Nephron progenitor cell (in vitro differentiated cells): Measurements from ENCODE around the gene ARPC5L.

ENCODE experiments used
- DNase-seq: peaks from one replicate; pipeline ENCODE4 v3.0.0; 2021
- H3K27ac Mint-ChIP-seq: 2 replicates; pipeline ENCODE4 v1.8.0; 2021; ENCODE audit warnings: mild to moderate bottlenecking, moderate library complexity, mixed read lengths
- H3K27me3 Mint-ChIP-seq: 2 replicates; pipeline ENCODE4 v1.8.0; 2021; ENCODE audit warnings: mild to moderate bottlenecking, low read depth, mixed read lengths; ENCODE audit not compliant: poor library complexity
- H3K36me3 Mint-ChIP-seq: 2 replicates; pipeline ENCODE4 v1.8.0; 2021; ENCODE audit warnings: low read depth, mixed read lengths
- H3K4me1 Mint-ChIP-seq: 2 replicates; pipeline ENCODE4 v1.8.0; 2021; ENCODE audit warnings: mixed read lengths
- H3K4me3 Mint-ChIP-seq: 2 replicates; pipeline ENCODE4 v1.8.0; 2021; ENCODE audit warnings: mild to moderate bottlenecking, moderate library complexity, mixed read lengths
- H3K9me3 Mint-ChIP-seq: 2 replicates; pipeline ENCODE4 v1.8.0; 2021; ENCODE audit warnings: mild to moderate bottlenecking, moderate library complexity, mixed read lengths
- TF ChIP-seq, protein P1 (sequence below): fragments of 200-600 bp; sonication (generic); IDR thresholded peaks from 2 replicates; pipeline ENCODE4 v1.5.0; 2021; ENCODE audit warnings: antibody characterized with exemption

Gene ARPC5L

DNA sequence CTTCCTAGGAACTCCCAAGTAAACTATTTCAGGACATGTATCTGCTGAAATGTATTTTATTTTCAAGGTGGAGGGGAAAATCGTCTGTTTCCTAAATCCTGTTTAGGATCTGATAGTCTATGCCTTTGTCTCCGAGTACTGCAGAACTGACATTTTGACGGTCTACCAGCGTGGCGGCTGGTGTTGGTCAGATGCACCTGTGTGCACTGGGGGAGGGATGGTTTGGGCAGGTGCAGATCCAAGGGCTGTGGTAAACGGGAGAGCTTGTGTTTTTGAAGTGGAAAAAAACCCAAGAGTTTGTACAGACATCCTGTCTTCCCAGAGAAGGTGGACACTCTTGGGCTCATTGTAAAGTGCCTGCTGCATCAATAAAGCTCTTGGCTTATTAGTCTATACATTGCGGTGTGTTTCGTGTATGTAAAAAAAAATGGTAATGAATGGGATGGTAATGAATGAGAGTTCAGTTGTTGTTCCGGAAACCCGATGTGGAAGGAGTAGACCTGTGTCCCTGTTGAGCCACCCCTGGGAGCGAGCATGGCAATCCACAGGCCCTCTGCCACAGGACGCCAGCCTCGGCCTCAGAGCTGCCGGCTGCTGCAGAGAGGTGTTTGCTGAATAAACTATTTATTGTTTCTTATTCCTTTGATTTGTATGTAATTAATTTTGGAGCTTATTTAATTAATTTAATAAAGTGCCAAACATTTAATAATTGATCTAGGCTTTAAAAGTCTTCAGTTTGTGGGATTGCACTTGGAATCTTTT, 15.3 kb downstream of the ARPC5L start:
- Mint-ChIP-seq H3K4me3 (no peak overlapping the region), H3K9me3 (no peaks in the 10 kb centered on the region), H3K36me3 (peaks cover 44% of the 10 kb centered on the region), H3K4me1 (peaks cover 7% of the 10 kb centered on the region), H3K27me3 (no peaks in the 10 kb centered on the region), H3K27ac (peak overlapping the region; percentile 22)
- TF ChIP-seq, protein P1, sequence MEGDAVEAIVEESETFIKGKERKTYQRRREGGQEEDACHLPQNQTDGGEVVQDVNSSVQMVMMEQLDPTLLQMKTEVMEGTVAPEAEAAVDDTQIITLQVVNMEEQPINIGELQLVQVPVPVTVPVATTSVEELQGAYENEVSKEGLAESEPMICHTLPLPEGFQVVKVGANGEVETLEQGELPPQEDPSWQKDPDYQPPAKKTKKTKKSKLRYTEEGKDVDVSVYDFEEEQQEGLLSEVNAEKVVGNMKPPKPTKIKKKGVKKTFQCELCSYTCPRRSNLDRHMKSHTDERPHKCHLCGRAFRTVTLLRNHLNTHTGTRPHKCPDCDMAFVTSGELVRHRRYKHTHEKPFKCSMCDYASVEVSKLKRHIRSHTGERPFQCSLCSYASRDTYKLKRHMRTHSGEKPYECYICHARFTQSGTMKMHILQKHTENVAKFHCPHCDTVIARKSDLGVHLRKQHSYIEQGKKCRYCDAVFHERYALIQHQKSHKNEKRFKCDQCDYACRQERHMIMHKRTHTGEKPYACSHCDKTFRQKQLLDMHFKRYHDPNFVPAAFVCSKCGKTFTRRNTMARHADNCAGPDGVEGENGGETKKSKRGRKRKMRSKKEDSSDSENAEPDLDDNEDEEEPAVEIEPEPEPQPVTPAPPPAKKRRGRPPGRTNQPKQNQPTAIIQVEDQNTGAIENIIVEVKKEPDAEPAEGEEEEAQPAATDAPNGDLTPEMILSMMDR, result no peak
- no peak for DNase-seq

DNA sequence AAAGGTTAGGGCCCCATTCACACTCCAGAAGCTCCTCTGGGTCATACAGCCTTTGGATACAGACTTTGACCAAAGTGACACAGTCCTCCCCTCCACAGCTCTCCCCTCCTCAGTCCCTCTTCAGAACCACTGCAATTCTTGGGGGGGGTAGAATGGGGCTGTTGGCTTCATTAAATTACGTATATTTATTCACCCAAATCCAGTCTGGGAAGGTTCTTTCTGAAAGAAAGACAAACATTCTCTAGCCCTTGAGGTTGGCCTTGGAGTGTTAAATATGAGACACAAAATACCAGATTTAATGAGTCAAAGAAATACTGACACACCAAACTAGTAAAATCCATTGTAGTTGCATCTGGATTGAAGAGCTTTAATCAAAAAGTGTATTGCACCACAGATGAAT, 16.1 kb downstream of the ARPC5L start:
- Mint-ChIP-seq H3K27ac (peak overlapping the region; percentile 85), H3K4me3 (no peak overlapping the region), H3K9me3 (no peaks in the 10 kb centered on the region), H3K27me3 (no peaks in the 10 kb centered on the region), H3K4me1 (peaks cover 8% of the 10 kb centered on the region), H3K36me3 (peaks cover 42% of the 10 kb centered on the region)
- TF ChIP-seq, protein P1, result no peak
- no peak for DNase-seq

DNA sequence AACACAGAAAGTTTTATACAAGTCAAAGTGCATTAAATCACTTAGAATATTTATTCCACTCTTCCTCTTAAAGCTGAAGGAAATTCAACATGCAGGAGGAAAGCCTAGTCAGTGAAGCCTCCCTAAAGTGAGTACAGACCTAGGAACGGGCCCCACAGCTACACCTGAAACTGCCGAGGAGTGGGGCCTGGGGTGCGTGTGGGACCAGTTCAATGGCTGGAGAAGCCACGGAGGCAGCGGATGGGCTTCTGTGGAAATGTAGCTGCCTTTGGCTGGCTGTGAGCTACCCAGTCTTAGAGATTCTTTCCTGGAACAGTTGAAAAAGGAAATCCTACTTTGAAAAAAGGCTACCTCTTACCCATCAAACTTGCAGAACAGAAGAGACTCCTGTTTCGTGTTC, 16.6 kb downstream of the ARPC5L start:
- TF ChIP-seq, protein P1, result no peak
- Mint-ChIP-seq H3K9me3 (no peaks in the 10 kb centered on the region), H3K4me1 (peaks cover 6% of the 10 kb centered on the region), H3K27ac (peak overlapping the region; percentile 85), H3K27me3 (no peaks in the 10 kb centered on the region), H3K36me3 (peaks cover 37% of the 10 kb centered on the region), H3K4me3 (no peak overlapping the region)
- DNase-seq, result no peak

DNA sequence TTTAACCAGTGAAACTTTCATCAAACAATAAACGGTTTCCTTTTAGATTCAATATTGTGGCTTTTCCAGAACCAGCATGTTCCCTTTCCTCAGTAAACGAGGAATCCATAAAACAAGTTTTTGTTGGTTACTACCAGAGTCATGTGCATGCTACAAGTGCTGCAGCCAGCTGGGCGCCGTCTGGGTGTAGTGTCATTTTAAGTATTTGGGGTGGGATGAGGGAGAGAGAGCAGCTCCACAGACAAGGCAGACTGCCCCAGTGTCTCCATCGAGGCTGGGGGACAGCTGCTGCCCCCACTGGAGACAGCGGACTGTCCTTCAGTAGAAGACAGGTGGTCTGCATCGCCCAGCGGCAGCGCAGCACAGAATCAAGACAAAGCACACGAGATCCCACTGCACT, 17.3 kb downstream of the ARPC5L start:
- no peak overlapping the region for H3K4me3 Mint-ChIP-seq
- TF ChIP-seq, protein P1, result no peak
- peaks cover 41% of the 10 kb centered on the region for H3K36me3 Mint-ChIP-seq
- H3K9me3 Mint-ChIP-seq, result no peaks in the 10 kb centered on the region
- no peak for DNase-seq
- peak overlapping the region; percentile 66 for H3K27ac Mint-ChIP-seq
- H3K4me1 Mint-ChIP-seq, result peaks cover 6% of the 10 kb centered on the region
- H3K27me3 Mint-ChIP-seq, result no peaks in the 10 kb centered on the region

DNA sequence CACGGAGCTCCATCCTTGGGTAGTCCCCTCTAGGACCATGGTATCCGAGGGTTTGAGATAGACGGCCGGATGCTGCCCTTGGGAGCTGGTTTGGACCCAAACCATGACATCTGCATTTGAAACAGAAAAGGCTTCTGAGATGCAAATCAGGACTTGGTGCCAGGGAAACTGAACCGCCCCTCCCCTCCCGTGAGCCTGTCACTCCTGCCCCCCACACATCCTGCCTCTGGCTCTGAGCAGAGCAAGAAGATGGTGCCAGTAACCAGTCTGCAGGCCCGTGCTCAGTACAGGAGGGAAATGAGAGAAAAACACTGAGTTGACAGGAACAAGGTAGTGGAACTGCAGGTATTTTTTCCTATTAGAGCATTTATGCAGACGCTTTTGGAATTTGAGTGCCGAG, 18.6 kb downstream of the ARPC5L start:
- TF ChIP-seq, protein P1, result no peak
- Mint-ChIP-seq H3K9me3 (no peaks in the 10 kb centered on the region), H3K4me3 (no peak overlapping the region), H3K4me1 (peaks cover 6% of the 10 kb centered on the region), H3K36me3 (peaks cover 36% of the 10 kb centered on the region), H3K27ac (no peak overlapping the region), H3K27me3 (no peaks in the 10 kb centered on the region)
- no peak for DNase-seq

DNA sequence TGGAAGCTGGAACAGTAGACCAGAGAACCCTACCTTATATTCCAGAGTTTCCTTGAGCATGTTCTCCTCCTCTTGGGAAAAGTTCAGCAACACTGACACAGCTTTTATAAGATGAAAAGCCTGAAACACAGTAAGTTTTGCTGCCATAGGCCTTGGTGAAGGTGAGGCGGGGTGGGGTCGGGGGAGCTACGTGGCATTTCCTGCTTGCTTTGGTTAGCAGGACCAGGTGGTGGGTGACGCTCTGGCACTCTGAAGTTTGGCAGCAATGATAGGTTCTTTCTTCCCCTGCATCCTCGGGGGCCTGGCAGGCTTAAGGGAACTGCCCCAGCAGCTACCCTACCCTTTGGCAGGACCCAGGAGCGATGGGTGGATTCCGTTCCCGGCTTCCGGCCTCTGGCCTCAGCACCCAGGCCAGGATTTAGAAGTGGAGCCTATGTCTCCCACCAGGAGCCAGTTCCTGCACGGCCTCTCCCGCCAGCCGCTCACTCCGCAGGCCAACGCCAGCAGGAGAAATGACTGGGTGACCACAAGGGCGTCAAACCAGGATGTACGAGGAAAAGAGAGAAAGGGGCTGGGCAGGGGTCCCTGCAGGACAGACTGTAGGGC, 19.3 kb downstream of the ARPC5L start:
- Mint-ChIP-seq H3K4me1 (peaks cover 6% of the 10 kb centered on the region), H3K36me3 (peaks cover 31% of the 10 kb centered on the region), H3K27me3 (no peaks in the 10 kb centered on the region), H3K4me3 (no peak overlapping the region), H3K9me3 (no peaks in the 10 kb centered on the region), H3K27ac (no peak overlapping the region)
- TF ChIP-seq, protein P1, result no peak
- DNase-seq, result no peak
